HTERT RPE-1 (cell line): ENCODE results near the gene TMEM222.

Experiments
- in situ Hi-C: fragments of 300-500 bp; cut with MboI; formaldehyde crosslinking; loops from 4 replicates; pipeline ENCODE4 v1.14.3; 2020; ENCODE audit warnings: low sequenced_read_pairs

The TMEM222 gene

GRCh38 chr1:27306071-27306470 is 15.9 kb upstream of the TMEM222 start:
- in situ Hi-C loops, result no loop called here

DNA sequence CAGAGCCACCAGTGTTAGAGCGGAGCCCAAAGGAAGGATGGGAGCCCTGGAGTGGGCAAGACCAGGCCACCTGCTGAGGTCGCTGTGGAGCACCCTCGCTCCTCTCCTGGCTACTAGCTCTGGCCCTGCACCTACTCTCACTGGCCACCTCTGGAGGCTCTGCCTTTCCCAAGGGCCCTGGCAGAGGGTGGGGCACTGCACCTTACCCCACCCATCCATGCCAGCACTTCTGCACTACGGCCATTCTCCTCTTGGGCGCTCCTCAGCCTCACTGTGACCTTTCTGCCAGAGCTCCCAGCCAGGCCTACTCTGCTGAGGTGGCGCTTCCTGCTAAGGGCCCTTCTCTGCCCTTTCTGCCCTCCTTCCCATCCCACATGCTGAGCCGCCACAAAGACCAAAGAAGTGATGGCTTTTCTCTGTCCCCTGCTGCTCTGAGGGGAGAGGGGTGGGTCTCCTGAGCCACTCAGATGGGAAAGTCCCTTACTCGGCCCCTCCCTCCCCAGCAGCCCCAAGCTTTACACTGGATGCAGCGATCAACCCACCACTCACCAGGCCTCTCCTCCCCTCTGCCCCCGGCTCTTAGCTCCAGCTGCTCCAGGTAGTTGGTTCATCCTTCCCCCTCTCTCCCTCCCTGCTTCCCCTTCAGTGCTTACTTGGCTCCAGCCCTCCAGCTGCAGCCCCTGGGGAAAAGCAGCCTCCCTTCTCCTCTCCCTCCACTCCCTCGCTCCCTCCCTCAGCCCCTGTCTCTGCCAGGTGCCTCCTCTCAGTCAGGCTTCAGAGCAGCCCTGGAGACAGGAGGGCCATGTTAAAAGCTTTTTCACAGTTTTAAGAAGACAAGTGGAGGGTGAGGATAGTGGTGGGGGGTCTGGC is 14.8 kb upstream of the TMEM222 start:
- in situ Hi-C loops, result no loop called here

GRCh38 chr1:27307874-27308598 is 13.9 kb upstream of the TMEM222 start:
- in situ Hi-C loops, result no loop called here

DNA sequence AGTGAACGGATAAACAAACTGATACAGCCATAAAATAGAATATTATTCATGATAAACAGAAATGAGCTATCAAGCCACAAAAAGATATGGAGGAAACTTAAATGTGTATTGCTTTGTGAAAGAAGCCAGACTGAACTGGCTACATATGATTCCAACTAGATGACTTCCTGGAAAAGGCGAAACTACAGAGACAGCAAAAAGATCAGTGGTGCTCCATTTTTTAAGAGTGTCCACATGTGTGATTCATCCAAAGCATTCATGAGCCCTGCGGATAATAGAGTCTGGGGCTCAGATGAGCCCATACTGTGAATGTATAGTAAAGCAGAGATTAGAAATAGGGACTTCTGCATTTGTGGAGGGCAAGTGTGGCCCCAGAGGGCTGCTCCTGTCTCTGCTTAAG is 7.8 kb upstream of the TMEM222 start:
- in situ Hi-C loops, result no loop called here

- in situ Hi-C loops, result no loop called here
Observed at GRCh38 chr1:27314737-27315136, 7.2 kb upstream of the TMEM222 start.

- in situ Hi-C loops, result no loop called here
Observed at GRCh38 chr1:27316860-27317259, 5.1 kb upstream of the TMEM222 start.

DNA sequence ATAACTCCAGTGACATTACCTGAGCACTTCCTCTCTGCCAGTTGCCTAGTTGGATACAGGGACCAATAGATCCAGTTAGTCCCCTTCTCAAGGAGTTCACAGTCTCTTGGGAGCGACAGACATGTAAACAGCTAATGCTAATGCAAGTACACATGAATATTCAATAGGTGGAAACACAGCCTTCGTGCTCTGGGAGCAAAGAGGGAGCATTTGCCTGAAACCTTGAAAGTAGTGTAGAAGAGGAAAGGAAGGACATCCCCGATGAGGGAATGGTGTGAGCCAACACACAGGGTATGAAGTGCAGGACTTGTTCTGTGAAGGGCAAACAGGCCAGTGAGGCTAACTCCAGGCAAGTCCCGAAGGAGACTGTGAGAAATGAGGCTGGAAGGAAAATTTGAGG is 3.8 kb upstream of the TMEM222 start:
- in situ Hi-C loops, result no loop called here

- in situ Hi-C loops, result no loop called here
Observed at GRCh38 chr1:27318596-27318995, 3.4 kb upstream of the TMEM222 start.

- in situ Hi-C loops, result no loop called here
Observed at GRCh38 chr1:27322569-27323240, 742 bp downstream of the TMEM222 start.

GRCh38 chr1:27325286-27325685 is 3.3 kb downstream of the TMEM222 start:
- in situ Hi-C loops, result no loop called here

- in situ Hi-C loops, result no loop called here
Observed at GRCh38 chr1:27327964-27328363, 6.0 kb downstream of the TMEM222 start.

DNA sequence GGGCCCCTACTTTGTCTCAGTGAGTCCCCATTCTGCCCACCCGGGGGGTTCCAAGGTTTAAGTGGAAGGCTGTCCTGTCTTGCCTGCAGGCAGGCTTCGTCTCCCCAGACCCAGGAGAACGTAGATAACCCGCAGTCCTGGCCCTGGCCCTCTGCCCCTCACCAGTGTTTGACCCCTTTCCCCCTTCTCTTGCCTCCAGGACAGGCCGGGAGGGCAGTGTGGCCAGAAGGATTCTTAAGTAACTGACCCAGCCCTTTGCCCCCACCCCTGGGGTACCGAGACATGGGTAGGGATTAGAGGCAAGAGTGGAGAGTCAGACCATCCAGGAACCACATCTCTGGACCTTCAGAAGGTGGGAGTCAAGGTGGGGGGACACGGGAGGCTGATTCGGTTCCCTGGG is 8.8 kb downstream of the TMEM222 start:
- in situ Hi-C loops, result no loop called here

DNA sequence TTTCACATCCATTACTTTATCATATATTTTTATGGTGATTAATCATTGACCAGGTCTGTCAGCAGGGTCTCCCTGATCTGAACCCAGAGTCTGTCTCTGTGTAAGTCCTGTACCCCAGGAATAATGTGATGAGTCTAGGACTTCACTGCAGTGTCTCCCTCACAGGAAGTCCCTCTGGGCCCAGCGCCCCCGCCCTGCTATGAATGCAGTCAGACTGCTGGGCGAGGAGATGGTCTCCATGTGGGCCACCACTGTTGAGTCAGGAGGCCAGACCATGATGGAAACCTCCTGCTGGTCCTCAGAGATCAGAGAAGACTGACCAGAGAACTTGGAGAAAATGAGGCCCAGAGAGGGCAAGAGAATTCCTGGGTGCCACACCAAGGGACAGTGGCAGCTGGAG is 9.5 kb downstream of the TMEM222 start:
- in situ Hi-C loops, result no loop called here

GRCh38 chr1:27331922-27332321 is 10.0 kb downstream of the TMEM222 start:
- in situ Hi-C loops, result no loop called here

GRCh38 chr1:27332536-27333281 is 10.7 kb downstream of the TMEM222 start:
- in situ Hi-C loops, result no loop called here

GRCh38 chr1:27333717-27334279 is 11.8 kb downstream of the TMEM222 start:
- in situ Hi-C loops, result no loop called here

DNA sequence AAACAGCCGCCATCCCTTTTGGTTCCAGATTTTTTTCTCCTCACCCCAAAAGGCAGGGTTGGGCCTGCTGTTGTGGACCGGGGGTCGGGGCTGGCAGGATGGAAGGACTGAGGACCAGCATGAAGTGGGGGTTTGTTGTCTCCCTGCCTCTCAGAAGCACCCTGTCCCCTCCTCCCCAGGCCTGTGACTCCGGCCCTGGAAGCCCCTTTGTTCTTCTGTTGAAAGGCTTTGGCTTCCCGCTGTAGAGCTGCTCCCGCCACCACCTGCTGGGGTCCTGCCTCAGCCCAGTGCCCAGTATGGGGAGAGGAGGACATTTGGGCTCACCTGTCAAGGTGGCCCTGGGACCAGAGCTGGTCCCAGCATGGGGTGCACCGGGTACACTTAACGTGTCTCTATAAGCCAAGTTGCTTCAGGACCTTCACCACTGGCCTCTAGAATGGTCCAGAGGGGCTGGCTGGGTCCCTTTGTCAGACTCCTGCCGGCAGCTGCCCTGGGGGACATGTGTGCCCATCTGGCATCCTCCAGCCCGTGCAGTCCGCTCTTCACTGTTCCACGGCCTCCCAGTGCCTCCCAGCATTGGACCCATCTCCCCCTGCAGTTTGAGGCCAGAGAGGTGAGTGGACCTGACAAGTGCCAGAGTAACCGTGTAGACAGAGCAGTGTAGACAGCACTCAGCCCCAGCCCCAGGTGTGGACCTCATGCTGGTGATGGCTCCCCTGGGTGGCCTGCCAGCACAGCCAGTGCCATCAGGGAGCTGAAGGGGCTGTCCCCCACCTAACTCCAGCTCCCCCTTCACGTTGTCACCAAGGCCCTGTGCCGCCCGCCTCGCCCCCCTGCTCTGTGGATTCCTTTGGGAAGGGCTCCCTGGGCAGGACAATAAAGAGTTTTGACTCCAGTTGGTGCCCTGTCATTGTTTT is 13.8 kb downstream of the TMEM222 start:
- in situ Hi-C loops, result no loop called here

- in situ Hi-C loops, result no loop called here
Observed at GRCh38 chr1:27336756-27337155, 14.8 kb downstream of the TMEM222 start.

GRCh38 chr1:27338751-27339150 is 16.8 kb downstream of the TMEM222 start:
- in situ Hi-C loops, result no loop called here

DNA sequence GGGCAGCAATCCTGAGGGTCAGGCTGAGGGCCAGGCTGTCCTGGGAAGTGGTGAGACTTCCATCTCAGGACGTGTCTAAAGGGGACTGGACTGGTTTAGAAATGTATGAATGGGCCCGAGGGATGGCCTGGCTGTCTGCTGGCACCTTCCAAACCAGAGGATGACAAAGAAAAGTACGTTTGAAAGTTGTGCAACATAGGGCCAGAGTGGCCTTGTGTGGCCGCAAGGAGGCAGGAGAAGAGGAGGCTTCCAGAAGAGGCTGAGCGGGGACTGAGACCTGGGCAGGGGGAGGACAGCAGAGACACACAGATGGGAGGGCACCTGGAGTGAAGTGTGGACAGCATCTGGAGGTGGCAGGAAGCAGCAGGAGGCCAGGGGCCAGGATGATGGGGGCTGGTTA is 17.2 kb downstream of the TMEM222 start:
- in situ Hi-C loops, result no loop called here
